ENCODE results near the gene FGF22. TPM values are rescaled to one million over a fixed set of nuclear protein-coding genes. Genes with fewer than 3 reads are reported as not detected.
"Not testable (repeated sequence)": the region's sequence is repeated elsewhere in the genome, so short reads cannot be mapped to it uniquely, and the experiment has no call there.

FGF22 gene
- total RNA-seq, 1 donor from 2014 or later = not detected

DNA sequence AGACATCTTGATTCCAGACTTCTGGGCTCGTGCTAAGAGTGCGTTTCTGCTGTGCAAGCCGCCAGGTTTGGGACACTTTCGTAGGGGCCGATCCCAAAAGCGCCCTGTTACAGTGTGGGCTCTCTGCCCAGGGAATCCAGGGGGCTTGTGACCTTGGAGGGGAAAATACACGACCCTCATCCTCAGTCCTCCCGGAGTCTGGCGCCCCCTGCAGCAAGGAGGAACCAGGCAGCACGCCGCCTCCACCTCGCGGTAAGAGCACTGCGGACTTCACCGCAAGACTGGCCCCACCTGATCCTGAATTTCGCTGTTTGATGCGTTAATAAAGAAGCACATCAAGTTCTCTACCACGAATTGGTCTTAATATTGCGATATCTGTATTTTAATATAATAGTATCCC is 11.5 kb upstream of the FGF22 start:
- Mint-ChIP-seq H3K9me3 (ENCODE audit: unreplicated experiment) (no peaks in the 10 kb centered on the region), H3K4me3 (ENCODE audit: unreplicated experiment) (no peak overlapping the region), H3K4me1 (ENCODE audit: unreplicated experiment) (no peaks in the 10 kb centered on the region), H3K27me3 (ENCODE audit: unreplicated experiment) (peaks cover 11% of the 10 kb centered on the region), H3K36me3 (ENCODE audit: low read depth, unreplicated experiment) (peaks cover 14% of the 10 kb centered on the region), H3K27ac (ENCODE audit: unreplicated experiment) (peak overlapping the region; percentile 24)
- DNase-seq (ENCODE audit: low spot score) = no peak
- TF ChIP-seq CTCF (IDR thresholded peaks at IDR 0.05; ENCODE audit: unreplicated experiment) = peak; percentile 35

- not testable (repeated sequence) for H3K9me3 Mint-ChIP-seq (ENCODE audit: unreplicated experiment); H3K4me1 Mint-ChIP-seq (ENCODE audit: unreplicated experiment); H3K4me3 Mint-ChIP-seq (ENCODE audit: unreplicated experiment); H3K27me3 Mint-ChIP-seq (ENCODE audit: unreplicated experiment); DNase-seq (ENCODE audit: low spot score); H3K27ac Mint-ChIP-seq (ENCODE audit: unreplicated experiment)
- H3K36me3 Mint-ChIP-seq (ENCODE audit: low read depth, unreplicated experiment) = peaks cover 14% of the 10 kb centered on the region
Measured at GRCh38 chr19:629515-629914, 10.2 kb upstream of the FGF22 start.

- Mint-ChIP-seq H3K36me3 (ENCODE audit: low read depth, unreplicated experiment) (peaks cover 14% of the 10 kb centered on the region), H3K4me3 (ENCODE audit: unreplicated experiment) (peak overlapping the region; percentile 11)
Measured at GRCh38 chr19:629961-630714, 9.5 kb upstream of the FGF22 start.

GRCh38 chr19:632579-633067 is 7.1 kb upstream of the FGF22 start:
- no peak for TF ChIP-seq CTCF (IDR thresholded peaks at IDR 0.05; ENCODE audit: unreplicated experiment)
- Mint-ChIP-seq H3K36me3 (ENCODE audit: low read depth, unreplicated experiment) (peaks cover 6% of the 10 kb centered on the region), H3K9me3 (ENCODE audit: unreplicated experiment) (no peaks in the 10 kb centered on the region), H3K4me3 (ENCODE audit: unreplicated experiment) (peak overlapping the region; percentile 98), H3K4me1 (ENCODE audit: unreplicated experiment) (no peaks in the 10 kb centered on the region), H3K27ac (ENCODE audit: unreplicated experiment) (no peak overlapping the region), H3K27me3 (ENCODE audit: unreplicated experiment) (peaks cover 11% of the 10 kb centered on the region)
- DNase-seq (ENCODE audit: low spot score) = peak; percentile 51

More at GRCh38 chr19:629961-630714, 9.5 kb upstream of the FGF22 start:
- TF ChIP-seq CTCF (IDR thresholded peaks at IDR 0.05; ENCODE audit: unreplicated experiment) = no peak
- no peaks in the 10 kb centered on the region for H3K4me1 Mint-ChIP-seq (ENCODE audit: unreplicated experiment)
- peaks cover 5% of the 10 kb centered on the region for H3K27me3 Mint-ChIP-seq (ENCODE audit: unreplicated experiment)
- no peak for DNase-seq (ENCODE audit: low spot score)
- H3K9me3 Mint-ChIP-seq (ENCODE audit: unreplicated experiment) = no peaks in the 10 kb centered on the region
- H3K27ac Mint-ChIP-seq (ENCODE audit: unreplicated experiment) = no peak overlapping the region

DNA sequence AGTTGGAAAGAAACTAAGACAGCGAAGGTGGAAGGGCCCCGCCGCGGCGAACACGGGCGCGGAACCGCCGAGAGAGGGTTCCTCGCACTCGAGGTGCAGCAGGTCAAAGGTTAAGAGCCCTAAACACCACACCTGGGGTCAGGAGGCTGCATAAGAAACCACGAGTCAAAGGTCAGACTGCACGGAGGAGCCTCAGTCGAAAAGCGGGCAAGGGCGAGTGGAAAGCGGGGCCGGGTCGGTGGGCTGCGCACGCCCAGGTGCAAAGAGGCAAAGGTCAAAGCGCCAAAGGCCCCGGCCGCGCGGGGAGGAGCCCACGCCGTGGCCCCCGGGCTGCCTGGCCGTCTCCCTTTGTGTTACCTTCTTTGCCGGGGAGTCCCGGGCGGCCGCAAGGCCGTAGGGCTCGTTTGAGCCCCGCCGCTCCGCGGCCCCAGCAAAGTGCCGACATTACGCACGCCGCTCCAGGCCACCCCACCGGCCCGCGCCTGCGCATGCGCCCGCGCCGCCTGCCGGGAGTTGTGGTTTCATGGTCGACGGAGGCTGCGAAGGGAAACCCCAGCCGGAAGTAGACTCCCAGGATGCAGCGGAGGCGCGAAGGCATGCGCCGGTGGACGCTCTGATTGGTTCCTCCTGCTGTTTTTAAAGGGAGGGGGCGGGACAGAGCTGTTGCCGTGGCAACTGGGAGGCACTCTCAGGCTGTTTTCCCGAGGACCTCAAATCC is 6.5 kb upstream of the FGF22 start, which contains the start of gene POLRMT:
POLRMT (minus strand) TSS at position 470 of the 718 bp plus-strand sequence; CDS start at position 445, 25 bp downstream.
- Mint-ChIP-seq H3K4me3 (ENCODE audit: unreplicated experiment) (peak within 1 kb of the TSS; percentile 98), H3K36me3 (ENCODE audit: low read depth, unreplicated experiment) (peaks cover 6% of the 10 kb centered on the region), H3K4me1 (ENCODE audit: unreplicated experiment) (no peaks in the 10 kb centered on the region), H3K27ac (ENCODE audit: unreplicated experiment) (peak within 1 kb of the TSS; percentile 92), H3K9me3 (ENCODE audit: unreplicated experiment) (no peaks in the 10 kb centered on the region), H3K27me3 (ENCODE audit: unreplicated experiment) (peaks cover 15% of the 10 kb centered on the region)
- DNase-seq (ENCODE audit: low spot score) = peak; percentile 94
- TF ChIP-seq CTCF (IDR thresholded peaks at IDR 0.05; ENCODE audit: unreplicated experiment) = no peak
